Endothelial cell of umbilical vein (primary cell): ENCODE measurements around the gene KNCN. TPM values are rescaled to one million over a fixed set of nuclear protein-coding genes. Genes with fewer than 3 reads are reported as not detected.

ENCODE experiments used
- BruUV-seq: library from RNA; stranded (reverse); fragments of 400-500 nt; replicated peaks from 2 replicates; lab custom pipeline; 2021; lab: Mats Ljungman, UMichigan
- CTCF ChIA-PET: fragments of 300-600, 350-600 bp; sonication (Branson Sonifier 250); formaldehyde crosslinking; loops from one replicate; lab custom pipeline; 2021; ENCODE audit warnings: antibody characterized with exemption, inconsistent platforms; lab: Charles Lee
- POLR2A ChIA-PET: fragments of 300-600, 350-600 bp; sonication (Branson Sonifier 250); formaldehyde crosslinking; loops from one replicate; lab custom pipeline; 2021; ENCODE audit warnings: antibody characterized with exemption, inconsistent platforms; lab: Charles Lee
- DNase-seq: peaks from one replicate; pipeline ENCODE4 v3.0.0-alpha.2; 2011; ENCODE audit warnings: low read depth, low spot score
- FAIRE-seq: peaks from 2 replicates; lab custom pipeline; 2011; peaks lifted over from hg19 to GRCh38; lab: Jason Lieb, UNC
- H2AFZ ChIP-seq: 2 replicates; pipeline ENCODE4 v1.6.0; 2012; ENCODE audit warnings: low read depth, low read length, control low read depth, inconsistent platforms
- H3K27ac ChIP-seq: 2 replicates; pipeline ENCODE4 v1.5.1; 2011; ENCODE audit warnings: low read depth, mild to moderate bottlenecking, control low read depth, low read length, moderate library complexity; ENCODE audit not compliant: insufficient read depth
- H3K27me3 ChIP-seq, 2 experiments: 2 replicates each; pipeline versions ENCODE4 v1.6.0 to v1.6.1; 2011; ENCODE audit warnings: low read length in 2 of 2, mixed read lengths in 1 of 2; ENCODE audit not compliant: control insufficient read depth in 2 of 2, insufficient read depth in 2 of 2
- H3K36me3 ChIP-seq, 2 experiments: 2 replicates in 1 of 2; 3 replicates in 1 of 2; pipeline ENCODE4 v1.5.1; 2011; ENCODE audit warnings: low read length in 2 of 2, mild to moderate bottlenecking in 1 of 2, moderate library complexity in 1 of 2; ENCODE audit not compliant: control insufficient read depth in 2 of 2, insufficient read depth in 2 of 2; ENCODE audit errors: extremely low read depth in 1 of 2
- H3K4me1 ChIP-seq: 3 replicates; pipeline ENCODE4 v1.5.1; 2011; ENCODE audit warnings: mild to moderate bottlenecking, low read length; ENCODE audit not compliant: control insufficient read depth, insufficient read depth; ENCODE audit errors: extremely low read depth
- H3K4me2 ChIP-seq: 2 replicates; pipeline ENCODE4 v1.6.1; 2011; ENCODE audit warnings: low read length, control low read depth, mixed read lengths; ENCODE audit not compliant: insufficient read depth
- H3K4me3 ChIP-seq, 3 experiments: fragments of 200-600 bp in 1 of 3; sonication (generic), shearing (Covaris generic) in 1 of 3; replicated peaks in 1 of 3; 2 replicates each; pipeline ENCODE4 v1.5.1; 2011 to 2016; ENCODE audit warnings: control low read depth in 3 of 3, low read length in 3 of 3, mild to moderate bottlenecking in 2 of 3, inconsistent platforms in 1 of 3, low read depth in 1 of 3, moderate library complexity in 1 of 3; ENCODE audit not compliant: insufficient read depth in 1 of 3
- H3K79me2 ChIP-seq: 2 replicates; pipeline ENCODE4 v1.6.0; 2012; ENCODE audit warnings: low read length, inconsistent platforms; ENCODE audit not compliant: control insufficient read depth, insufficient read depth
- H3K9ac ChIP-seq: replicated peaks from 2 replicates; pipeline ENCODE3; 2011; ENCODE audit warnings: low read length, control low read depth; ENCODE audit not compliant: insufficient read depth; ENCODE audit errors: extremely low read depth
- H3K9me1 ChIP-seq: replicated peaks from 3 replicates; pipeline ENCODE4 v1.6.0; 2011; ENCODE audit warnings: mild to moderate bottlenecking, low read length; ENCODE audit not compliant: control insufficient read depth, insufficient read depth; ENCODE audit errors: extremely low read depth
- H3K9me3 ChIP-seq: replicated peaks from 2 replicates; pipeline ENCODE4 v1.5.1; 2012; ENCODE audit warnings: low read length, inconsistent platforms; ENCODE audit not compliant: control insufficient read depth, insufficient read depth
- H4K20me1 ChIP-seq: replicated peaks from 2 replicates; pipeline ENCODE3; 2011; ENCODE audit warnings: mild to moderate bottlenecking, low read length; ENCODE audit not compliant: control insufficient read depth, insufficient read depth; ENCODE audit errors: extremely low read depth
- CTCF ChIP-seq, 2 donors: IDR thresholded peaks; 1 replicate in 1 of 2; 2 replicates in 1 of 2; pipeline ENCODE4 v1.5.1; 2011; ENCODE audit warnings: low read length in 2 of 2, mild to moderate bottlenecking in 2 of 2, moderate library complexity in 2 of 2, control low read depth in 1 of 2, inconsistent platforms in 1 of 2, low read depth in 1 of 2; ENCODE audit not compliant: insufficient read depth in 1 of 2; ENCODE audit errors: extremely low read depth in 1 of 2
- EZH2 ChIP-seq: IDR thresholded peaks from 2 replicates; pipeline ENCODE4 v1.6.1; 2012; ENCODE audit warnings: borderline replicate concordance, low read depth, mild to moderate bottlenecking, moderate library complexity, low read length, inconsistent platforms; ENCODE audit not compliant: severe bottlenecking
- FOS ChIP-seq: IDR thresholded peaks from 2 replicates; pipeline ENCODE4 v1.6.1; 2011; ENCODE audit warnings: mild to moderate bottlenecking, low read length, moderate library complexity, borderline replicate concordance; ENCODE audit not compliant: insufficient read depth
- GATA2 ChIP-seq: IDR thresholded peaks from 2 replicates; pipeline ENCODE4 v1.7.0; 2011; ENCODE audit warnings: low read depth, mild to moderate bottlenecking, moderate library complexity, mixed read lengths, low read length; ENCODE audit not compliant: insufficient read length, insufficient read depth
- JUN ChIP-seq: IDR thresholded peaks from 2 replicates; pipeline ENCODE4 v1.6.1; 2011; ENCODE audit warnings: borderline replicate concordance, low read depth; ENCODE audit not compliant: insufficient read length, insufficient read depth
- MAX ChIP-seq: IDR thresholded peaks from 2 replicates; pipeline ENCODE4 v1.6.1; 2011; ENCODE audit not compliant: insufficient read depth, insufficient read length
- MYC ChIP-seq: IDR thresholded peaks from one replicate; pipeline ENCODE4 v1.6.1; 2011; ENCODE audit warnings: mild to moderate bottlenecking, low read depth, low read length
- POLR2A ChIP-seq: IDR thresholded peaks from 2 replicates; pipeline ENCODE4 v1.6.1; 2012; ENCODE audit warnings: low read depth, mild to moderate bottlenecking, control low read depth, low read length
- POLR2AphosphoS5 ChIP-seq: IDR thresholded peaks from 2 replicates; pipeline ENCODE4 v1.6.1; 2012; ENCODE audit warnings: low read depth, mild to moderate bottlenecking, control low read depth, low read length, moderate library complexity; ENCODE audit not compliant: insufficient read depth
- dilution Hi-C: fragments of 300-500 bp; cut with MboI; formaldehyde crosslinking; loops from one replicate; pipeline ENCODE4 v1.15.0; 2019; ENCODE audit warnings: low sequenced_read_pairs; ENCODE audit not compliant: extremely low pct_ligation_motif_present
- intact Hi-C: fragments of 100-400 bp; cut with micrococcal nuclease; formaldehyde crosslinking; loops from one replicate; pipeline ENCODE4 v1.10.0; 2022
- polyA plus RNA-seq, 4 experiments: library from polyadenylated mRNA; depleted of rRNA in 3 of 4; stranded (reverse) in 3 of 4; unstranded in 1 of 4; fragments of >200 nt; gene quantifications; 2 replicates each; pipeline versions ENCODE4 v1.2.1 to v1.2.3, GENCODE V29; 2011 to 2012; ENCODE audit warnings: missing spikeins in 1 of 4
- total RNA-seq: library from RNA; stranded (reverse); gene quantifications from 2 replicates; pipeline ENCODE4 v1.2.3, GENCODE V29; 2021

The KNCN gene
- total and polyA plus RNA-seq, 2 donors (not counting 3 experiments of a cell fraction or from before 2014, with no cell fraction given): not detected

GRCh38 chr1:46537651-46538050 is 13.8 kb downstream of the KNCN start:
- H3K27ac ChIP-seq: no peak overlapping the region
- intact Hi-C loops (no loop called here), dilution Hi-C loops (no loop called here)
- ChIA-PET CTCF (interaction anchor here (1.0 to 4.9 kb wide), 4 partner anchors 10 to 93 kb away, joined by 3 to 29 read pairs (median 4); no protein-coding TSS in a partner anchor), POLR2A (no interaction called here)
- H3K4me2 ChIP-seq: no peak overlapping the region
- no peak for TF ChIP-seq FOS
- TF ChIP-seq JUN: no peak
- TF ChIP-seq MYC: no peak
- TF ChIP-seq POLR2A: no peak
- no peak for TF ChIP-seq GATA2
- TF ChIP-seq MAX: no peak
- no peak for TF ChIP-seq CTCF (IDR thresholded peaks at IDR 0.05; ENCODE audit: extremely low read depth in 1 of 2, insufficient read depth in 1 of 2, low read depth in 1 of 2, low read length in 2 of 2)
- no peak for TF ChIP-seq POLR2AphosphoS5
- TF ChIP-seq EZH2: no peak
- no peak overlapping the region for H2AFZ ChIP-seq
- no peaks in the 10 kb centered on the region for H3K36me3 ChIP-seq
- H3K4me3 ChIP-seq: no peak overlapping the region
- peaks cover 2% of the 10 kb centered on the region for H3K4me1 ChIP-seq
- no peaks in the 10 kb centered on the region for H4K20me1 ChIP-seq
- no peak overlapping the region for H3K9ac ChIP-seq
- H3K9me3 ChIP-seq: no peaks in the 10 kb centered on the region
- H3K27me3 ChIP-seq: peaks cover 32 to 42% of the 10 kb centered on the region in 2 experiments
- no peak for DNase-seq
- FAIRE-seq: no peak
- no peaks in the 10 kb centered on the region for H3K79me2 ChIP-seq
- BruUV-seq: no TSS peak
- H3K9me1 ChIP-seq: no peaks in the 10 kb centered on the region
